Activated T-helper 1 cell treated with anti-CD3 and anti-CD28 coated beads, Interleukin-12 subunit alpha, Interleukin-12 subunit beta, Interleukin-2, Interleukin-4 antibody, amounts not matched to agents 30 ng/mL and 10 ng/mL and 1 ng/mL, durations not matched to agents 14 hours and 24 hours and 36 hours (primary cell): ENCODE data around the gene IFFO2. TPM values are rescaled to one million over a fixed set of nuclear protein-coding genes. Genes with fewer than 3 reads are reported as not detected.

ENCODE experiments used
- DNase-seq: peaks from one replicate; pipeline ENCODE4 v3.0.0; 2021; ENCODE audit warnings: low spot score
- H3K27ac Mint-ChIP-seq: one replicate; pipeline ENCODE4 v1.8.0; 2021; ENCODE audit warnings: mild to moderate bottlenecking, mixed read lengths
- H3K27me3 Mint-ChIP-seq: one replicate; pipeline ENCODE4 v1.8.0; 2022; ENCODE audit warnings: mild to moderate bottlenecking, moderate library complexity, mixed read lengths; ENCODE audit not compliant: insufficient read depth
- H3K36me3 Mint-ChIP-seq: one replicate; pipeline ENCODE4 v1.8.0; 2021; ENCODE audit warnings: low read depth, mixed read lengths
- H3K4me1 Mint-ChIP-seq: one replicate; pipeline ENCODE4 v1.8.0; 2021; ENCODE audit warnings: low read depth, mixed read lengths
- H3K4me3 Mint-ChIP-seq: one replicate; pipeline ENCODE4 v1.8.0; 2021; ENCODE audit warnings: mild to moderate bottlenecking, moderate library complexity, mixed read lengths
- H3K9me3 Mint-ChIP-seq: one replicate; pipeline ENCODE4 v1.8.0; 2021; ENCODE audit warnings: mixed read lengths
- intact Hi-C: fragments of 100-400 bp; cut with micrococcal nuclease; formaldehyde crosslinking; loops from one replicate; pipeline ENCODE4 v1.15.1; 2024
- total RNA-seq: library from RNA; stranded (reverse); gene quantifications from 2 replicates; pipeline ENCODE4 v1.2.3, GENCODE V29; 2022

IFFO2 gene
- total RNA-seq, 1 donor from 2014 or later: 31.8 TPM

GRCh38 chr1:18989176-18989799, 32.8 kb upstream of the IFFO2 start:
- Mint-ChIP-seq H3K27me3 (peaks cover 15% of the 10 kb centered on the region), H3K9me3 (no peaks in the 10 kb centered on the region), H3K4me1 (no peaks in the 10 kb centered on the region), H3K36me3 (no peaks in the 10 kb centered on the region), H3K27ac (no peak overlapping the region), H3K4me3 (no peak overlapping the region)
- DNase-seq: no peak
- intact Hi-C loops: no loop called here

- DNase-seq: no peak
- Mint-ChIP-seq H3K4me1 (no peaks in the 10 kb centered on the region), H3K27ac (no peak overlapping the region), H3K27me3 (peaks cover 40% of the 10 kb centered on the region), H3K36me3 (peaks cover 6% of the 10 kb centered on the region), H3K9me3 (peaks cover 29% of the 10 kb centered on the region), H3K4me3 (no peak overlapping the region)
- intact Hi-C loops: no loop called here
Measured at GRCh38 chr1:18981242-18981641, 24.8 kb upstream of the IFFO2 start.

GRCh38 chr1:18978706-18979105, 22.2 kb upstream of the IFFO2 start:
- peaks cover 6% of the 10 kb centered on the region for H3K36me3 Mint-ChIP-seq
- intact Hi-C loops: no loop called here
- H3K27me3 Mint-ChIP-seq: peaks cover 29% of the 10 kb centered on the region
- peaks cover 29% of the 10 kb centered on the region for H3K9me3 Mint-ChIP-seq
- no peaks in the 10 kb centered on the region for H3K4me1 Mint-ChIP-seq
- no peak overlapping the region for H3K4me3 Mint-ChIP-seq
- H3K27ac Mint-ChIP-seq: no peak overlapping the region
- DNase-seq: no peak

- H3K36me3 Mint-ChIP-seq: peaks cover 6% of the 10 kb centered on the region
- no peak for DNase-seq
- no peaks in the 10 kb centered on the region for H3K4me1 Mint-ChIP-seq
- peaks cover 29% of the 10 kb centered on the region for H3K9me3 Mint-ChIP-seq
- peaks cover 28% of the 10 kb centered on the region for H3K27me3 Mint-ChIP-seq
- no peak overlapping the region for H3K27ac Mint-ChIP-seq
- no peak overlapping the region for H3K4me3 Mint-ChIP-seq
- intact Hi-C loops: no loop called here
Measured at GRCh38 chr1:18977428-18977827, 21.0 kb upstream of the IFFO2 start.

GRCh38 chr1:18976096-18976495, 19.6 kb upstream of the IFFO2 start:
- Mint-ChIP-seq H3K36me3 (peaks cover 6% of the 10 kb centered on the region), H3K4me3 (no peak overlapping the region), H3K27me3 (peaks cover 21% of the 10 kb centered on the region), H3K4me1 (no peaks in the 10 kb centered on the region), H3K9me3 (peaks cover 21% of the 10 kb centered on the region), H3K27ac (no peak overlapping the region)
- no peak for DNase-seq
- intact Hi-C loops: no loop called here

GRCh38 chr1:18974606-18975005, 18.1 kb upstream of the IFFO2 start:
- no peaks in the 10 kb centered on the region for H3K36me3 Mint-ChIP-seq
- DNase-seq: no peak
- no peak overlapping the region for H3K27ac Mint-ChIP-seq
- peaks cover 6% of the 10 kb centered on the region for H3K9me3 Mint-ChIP-seq
- intact Hi-C loops: no loop called here
- H3K4me1 Mint-ChIP-seq: no peaks in the 10 kb centered on the region
- H3K4me3 Mint-ChIP-seq: no peak overlapping the region
- peaks cover 21% of the 10 kb centered on the region for H3K27me3 Mint-ChIP-seq

- H3K9me3 Mint-ChIP-seq: peaks cover 3% of the 10 kb centered on the region
- no peak overlapping the region for H3K27ac Mint-ChIP-seq
- H3K36me3 Mint-ChIP-seq: no peaks in the 10 kb centered on the region
- intact Hi-C loops: no loop called here
- H3K4me1 Mint-ChIP-seq: no peaks in the 10 kb centered on the region
- no peak for DNase-seq
- H3K4me3 Mint-ChIP-seq: no peak overlapping the region
- peaks cover 19% of the 10 kb centered on the region for H3K27me3 Mint-ChIP-seq
Measured at GRCh38 chr1:18974005-18974404, 17.5 kb upstream of the IFFO2 start.

GRCh38 chr1:18973446-18973955, 17.0 kb upstream of the IFFO2 start:
- intact Hi-C loops: no loop called here
- Mint-ChIP-seq H3K27me3 (peaks cover 18% of the 10 kb centered on the region), H3K4me3 (no peak overlapping the region)

GRCh38 chr1:18972991-18973390, 16.5 kb upstream of the IFFO2 start:
- H3K4me3 Mint-ChIP-seq: no peak overlapping the region
- DNase-seq: no peak
- no peak overlapping the region for H3K27ac Mint-ChIP-seq
- H3K36me3 Mint-ChIP-seq: no peaks in the 10 kb centered on the region
- intact Hi-C loops: loop anchor here (1.0 kb wide), 2 partner anchors 66 to 89 kb away; no protein-coding TSS in a partner anchor
- no peaks in the 10 kb centered on the region for H3K4me1 Mint-ChIP-seq
- H3K27me3 Mint-ChIP-seq: peaks cover 21% of the 10 kb centered on the region
- H3K9me3 Mint-ChIP-seq: no peaks in the 10 kb centered on the region

More at GRCh38 chr1:18973446-18973955, 17.0 kb upstream of the IFFO2 start:
- no peak overlapping the region for H3K27ac Mint-ChIP-seq
- no peaks in the 10 kb centered on the region for H3K36me3 Mint-ChIP-seq
- H3K4me1 Mint-ChIP-seq: no peaks in the 10 kb centered on the region
- no peaks in the 10 kb centered on the region for H3K9me3 Mint-ChIP-seq
- no peak for DNase-seq

- H3K4me1 Mint-ChIP-seq: no peaks in the 10 kb centered on the region
- H3K9me3 Mint-ChIP-seq: no peaks in the 10 kb centered on the region
- no peak overlapping the region for H3K27ac Mint-ChIP-seq
- peaks cover 21% of the 10 kb centered on the region for H3K27me3 Mint-ChIP-seq
- intact Hi-C loops: loop anchor here (1.0 kb wide), 2 partner anchors 65 to 88 kb away; no protein-coding TSS in a partner anchor
- H3K36me3 Mint-ChIP-seq: no peaks in the 10 kb centered on the region
- no peak for DNase-seq
- no peak overlapping the region for H3K4me3 Mint-ChIP-seq
Measured at GRCh38 chr1:18972531-18972930, 16.1 kb upstream of the IFFO2 start.

- Mint-ChIP-seq H3K36me3 (no peaks in the 10 kb centered on the region), H3K27ac (no peak overlapping the region), H3K9me3 (no peaks in the 10 kb centered on the region), H3K27me3 (peaks cover 18% of the 10 kb centered on the region), H3K4me3 (no peak overlapping the region), H3K4me1 (peaks cover 3% of the 10 kb centered on the region)
- no peak for DNase-seq
- intact Hi-C loops: no loop called here
Measured at GRCh38 chr1:18970762-18971161, 14.3 kb upstream of the IFFO2 start.

- H3K27me3 Mint-ChIP-seq: peaks cover 20% of the 10 kb centered on the region
- H3K4me3 Mint-ChIP-seq: no peak overlapping the region
- intact Hi-C loops: no loop called here
- no peaks in the 10 kb centered on the region for H3K9me3 Mint-ChIP-seq
- H3K4me1 Mint-ChIP-seq: peaks cover 5% of the 10 kb centered on the region
- H3K27ac Mint-ChIP-seq: no peak overlapping the region
- no peaks in the 10 kb centered on the region for H3K36me3 Mint-ChIP-seq
- no peak for DNase-seq
Measured at GRCh38 chr1:18970358-18970757, 13.9 kb upstream of the IFFO2 start.

- intact Hi-C loops: no loop called here
- Mint-ChIP-seq H3K4me1 (peaks cover 10% of the 10 kb centered on the region), H3K27ac (no peak overlapping the region), H3K36me3 (no peaks in the 10 kb centered on the region), H3K4me3 (no peak overlapping the region), H3K27me3 (peaks cover 24% of the 10 kb centered on the region), H3K9me3 (no peaks in the 10 kb centered on the region)
- no peak for DNase-seq
Measured at GRCh38 chr1:18967066-18967690, 10.7 kb upstream of the IFFO2 start.
